Panc1 (cell line): Measurements from ENCODE around the gene EEF1AKMT1. TPM values are rescaled to one million over a fixed set of nuclear protein-coding genes. Genes with fewer than 3 reads are reported as not detected.

ENCODE experiments used
- total RNA-seq: library from RNA; stranded (reverse); gene quantifications from one replicate; pipeline ENCODE4 v1.2.1, GENCODE V29; 2021; ENCODE audit not compliant: unreplicated experiment

Gene EEF1AKMT1
- total RNA-seq, 1 experiment from 2014 or later: 5.4 TPM

Other genes with a start within 250 kb of the EEF1AKMT1 start
- gene CRYL1, start 248.1 kb downstream of the EEF1AKMT1 start, total RNA-seq: 13.4 TPM
- 12.3 TPM for gene IFT88, start 206.8 kb downstream of the EEF1AKMT1 start, total RNA-seq
- 0.46 TPM for gene IL17D, start 70.3 kb downstream of the EEF1AKMT1 start, total RNA-seq
- gene XPO4, start 128.8 kb upstream of the EEF1AKMT1 start, total RNA-seq: 16.2 TPM